SH-SY5Y (cell line): ENCODE results near the gene RASD1.

Experiments
- GATA2 ChIP-seq: IDR thresholded peaks from 2 replicates; pipeline ENCODE4 v1.6.1; 2011; ENCODE audit warnings: mild to moderate bottlenecking, low read depth, low read length
- GATA3 ChIP-seq: IDR thresholded peaks from 2 replicates; pipeline ENCODE4 v1.6.1; 2011; ENCODE audit warnings: low read depth, mild to moderate bottlenecking, low read length, moderate library complexity

GRCh38 chr17:17511293-17511741 lies 15.1 kb upstream of the RASD1 start:
- TF ChIP-seq GATA2, result no peak
- no peak for TF ChIP-seq GATA3
